GM12864 (cell line): ENCODE results near the gene TLL2.

Source experiments
- DNase-seq: peaks from one replicate; pipeline ENCODE4 v3.0.0-alpha.2; 2011; ENCODE audit warnings: low read depth
- H3K4me3 ChIP-seq: 2 replicates; pipeline ENCODE4 v1.5.1; 2011; ENCODE audit warnings: mild to moderate bottlenecking, low read depth, low read length, control low read depth
- CTCF ChIP-seq: IDR thresholded peaks from 2 replicates; pipeline ENCODE4 v1.5.1; 2011; ENCODE audit warnings: low read depth, mild to moderate bottlenecking, moderate library complexity, low read length, control low read depth, inconsistent platforms; ENCODE audit errors: missing control alignments

Gene TLL2

GRCh38 chr10:96507044-96507443, 6.7 kb downstream of the TLL2 start:
- DNase-seq: no peak
- no peak overlapping the region for H3K4me3 ChIP-seq
- TF ChIP-seq CTCF: no peak

- no peak for TF ChIP-seq CTCF
- no peak overlapping the region for H3K4me3 ChIP-seq
- DNase-seq: no peak
These were observed 8.3 kb downstream of the TLL2 start for GRCh38 chr10:96505150-96506136.

- no peak for TF ChIP-seq CTCF
- no peak overlapping the region for H3K4me3 ChIP-seq
- no peak for DNase-seq
These were observed 11.0 kb downstream of the TLL2 start for GRCh38 chr10:96502561-96503282.

GRCh38 chr10:96501985-96502384, 11.7 kb downstream of the TLL2 start:
- DNase-seq: no peak
- no peak overlapping the region for H3K4me3 ChIP-seq
- no peak for TF ChIP-seq CTCF

GRCh38 chr10:96500519-96500918, 13.2 kb downstream of the TLL2 start:
- no peak for TF ChIP-seq CTCF
- no peak for DNase-seq
- no peak overlapping the region for H3K4me3 ChIP-seq

- no peak for DNase-seq
- TF ChIP-seq CTCF: no peak
- H3K4me3 ChIP-seq: no peak overlapping the region
These were observed 13.7 kb downstream of the TLL2 start for GRCh38 chr10:96500050-96500449.
